PC-3 (cell line): ENCODE results near the gene SOAT1.

Source experiments
- EZH2 ChIP-seq: fragments of 300-600 bp; sonication (generic); IDR thresholded peaks from one replicate; pipeline ENCODE4 v1.6.1; 2017; ENCODE audit warnings: antibody characterized with exemption, mild to moderate bottlenecking, low read length; ENCODE audit not compliant: unreplicated experiment
- TF ChIP-seq, protein P1 (sequence below): fragments of 300-600 bp; sonication (generic); conservative IDR thresholded peaks from 2 replicates; pipeline ENCODE4 v1.5.1; 2017; ENCODE audit warnings: antibody characterized with exemption, low read depth, mild to moderate bottlenecking, low read length

DNA sequence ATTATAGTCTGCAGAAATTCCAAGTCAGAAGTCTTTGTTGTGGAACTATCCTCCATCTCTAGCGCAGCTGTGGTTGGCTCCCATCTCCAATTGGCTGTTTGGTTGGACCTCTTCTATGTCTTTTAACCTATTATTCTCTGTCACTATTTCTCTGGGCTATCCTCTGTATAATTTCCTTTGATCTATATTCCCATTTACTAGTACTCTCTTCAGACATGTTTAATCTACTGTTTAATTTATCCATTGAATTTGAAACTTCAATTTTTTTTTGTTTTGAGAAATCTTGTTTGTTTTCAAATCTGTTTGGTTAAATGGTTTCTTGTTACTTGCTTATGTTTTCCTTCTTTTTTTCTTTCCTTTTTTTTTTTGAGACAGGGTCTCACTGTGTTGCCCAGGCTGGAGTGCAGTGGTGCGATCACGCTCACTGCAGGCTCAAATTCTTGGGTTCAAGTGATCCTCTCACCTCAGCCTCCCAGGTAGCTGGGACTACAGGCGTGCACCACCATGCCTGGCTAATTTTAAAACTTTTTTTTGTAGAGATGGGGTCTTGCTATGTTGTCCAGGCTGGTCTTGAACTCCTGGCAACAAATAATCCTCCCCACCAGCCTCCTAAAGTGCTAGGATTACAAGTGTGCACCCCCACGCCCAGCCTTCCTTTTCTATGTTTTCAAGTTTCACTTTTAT is 28.1 kb downstream of the SOAT1 start:
- TF ChIP-seq, protein P1, sequence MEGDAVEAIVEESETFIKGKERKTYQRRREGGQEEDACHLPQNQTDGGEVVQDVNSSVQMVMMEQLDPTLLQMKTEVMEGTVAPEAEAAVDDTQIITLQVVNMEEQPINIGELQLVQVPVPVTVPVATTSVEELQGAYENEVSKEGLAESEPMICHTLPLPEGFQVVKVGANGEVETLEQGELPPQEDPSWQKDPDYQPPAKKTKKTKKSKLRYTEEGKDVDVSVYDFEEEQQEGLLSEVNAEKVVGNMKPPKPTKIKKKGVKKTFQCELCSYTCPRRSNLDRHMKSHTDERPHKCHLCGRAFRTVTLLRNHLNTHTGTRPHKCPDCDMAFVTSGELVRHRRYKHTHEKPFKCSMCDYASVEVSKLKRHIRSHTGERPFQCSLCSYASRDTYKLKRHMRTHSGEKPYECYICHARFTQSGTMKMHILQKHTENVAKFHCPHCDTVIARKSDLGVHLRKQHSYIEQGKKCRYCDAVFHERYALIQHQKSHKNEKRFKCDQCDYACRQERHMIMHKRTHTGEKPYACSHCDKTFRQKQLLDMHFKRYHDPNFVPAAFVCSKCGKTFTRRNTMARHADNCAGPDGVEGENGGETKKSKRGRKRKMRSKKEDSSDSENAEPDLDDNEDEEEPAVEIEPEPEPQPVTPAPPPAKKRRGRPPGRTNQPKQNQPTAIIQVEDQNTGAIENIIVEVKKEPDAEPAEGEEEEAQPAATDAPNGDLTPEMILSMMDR = no peak
- no peak for TF ChIP-seq EZH2
